Effector memory CD8-positive, alpha-beta T cell (primary cell): ENCODE results near the gene LYST.
"Not testable (repeated sequence)": the region's sequence is repeated elsewhere in the genome, so short reads cannot be mapped to it uniquely, and the experiment has no call there.

Experiments used
- ATAC-seq: fragments of 150-1000 bp; cut with Tn5 transposase; replicated peaks from 2 replicates; pipeline ENCODE4 v1.10.0; 2021; ENCODE audit warnings: mild to moderate bottlenecking, moderate library complexity
- DNase-seq, 3 experiments: peaks; one replicate each; pipeline ENCODE4 v3.0.0; 2021
- H3K27ac Mint-ChIP-seq, 2 donors: one replicate each; pipeline ENCODE4 v1.8.0; 2022; ENCODE audit warnings: mild to moderate bottlenecking in 2 of 2, mixed read lengths in 2 of 2, moderate library complexity in 2 of 2
- H3K27me3 Mint-ChIP-seq, 2 donors: one replicate each; pipeline ENCODE4 v1.8.0; 2022; ENCODE audit warnings: mixed read lengths in 2 of 2
- H3K36me3 Mint-ChIP-seq: one replicate; pipeline ENCODE4 v1.8.0; 2022; ENCODE audit warnings: mild to moderate bottlenecking, moderate library complexity, mixed read lengths; ENCODE audit not compliant: insufficient read depth
- H3K4me1 Mint-ChIP-seq, 2 donors: one replicate each; pipeline ENCODE4 v1.8.0; 2022; ENCODE audit warnings: low read depth in 2 of 2, mixed read lengths in 2 of 2
- H3K4me3 Mint-ChIP-seq, 2 donors: one replicate each; pipeline ENCODE4 v1.8.0; 2022; ENCODE audit warnings: mild to moderate bottlenecking in 2 of 2, mixed read lengths in 2 of 2, moderate library complexity in 2 of 2
- H3K9me3 Mint-ChIP-seq, 2 donors: one replicate each; pipeline ENCODE4 v1.8.0; 2022; ENCODE audit warnings: mixed read lengths in 2 of 2

The LYST gene

DNA sequence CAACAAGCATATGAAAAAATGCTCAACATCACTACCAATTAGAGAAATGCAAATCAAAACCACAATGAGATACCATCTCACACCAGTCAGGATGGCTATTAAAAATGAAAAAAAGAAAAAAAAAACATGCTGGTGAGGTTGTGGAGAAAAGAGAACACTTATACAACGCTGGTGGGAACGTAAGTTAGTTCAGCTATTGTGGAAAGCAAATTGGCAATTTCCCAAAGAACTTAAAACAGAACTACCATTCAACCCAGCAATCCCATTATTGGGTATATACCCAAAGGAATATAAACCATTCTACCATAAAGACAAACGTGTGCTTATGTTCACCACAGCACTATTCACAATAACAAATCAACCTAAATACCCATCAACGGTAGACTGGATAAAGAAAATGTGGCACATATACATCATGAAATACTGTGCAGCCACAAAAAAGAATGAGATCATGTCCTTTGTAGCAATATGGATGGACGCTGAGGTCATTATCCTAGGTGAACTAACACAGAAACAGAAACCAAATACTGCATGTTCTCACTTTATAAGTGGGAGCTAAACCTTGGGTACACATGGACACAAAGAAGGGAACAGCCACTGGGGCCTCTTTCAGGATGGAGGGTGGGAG lies 49.5 kb downstream of the LYST start:
- ATAC-seq = peak; percentile 26

DNA sequence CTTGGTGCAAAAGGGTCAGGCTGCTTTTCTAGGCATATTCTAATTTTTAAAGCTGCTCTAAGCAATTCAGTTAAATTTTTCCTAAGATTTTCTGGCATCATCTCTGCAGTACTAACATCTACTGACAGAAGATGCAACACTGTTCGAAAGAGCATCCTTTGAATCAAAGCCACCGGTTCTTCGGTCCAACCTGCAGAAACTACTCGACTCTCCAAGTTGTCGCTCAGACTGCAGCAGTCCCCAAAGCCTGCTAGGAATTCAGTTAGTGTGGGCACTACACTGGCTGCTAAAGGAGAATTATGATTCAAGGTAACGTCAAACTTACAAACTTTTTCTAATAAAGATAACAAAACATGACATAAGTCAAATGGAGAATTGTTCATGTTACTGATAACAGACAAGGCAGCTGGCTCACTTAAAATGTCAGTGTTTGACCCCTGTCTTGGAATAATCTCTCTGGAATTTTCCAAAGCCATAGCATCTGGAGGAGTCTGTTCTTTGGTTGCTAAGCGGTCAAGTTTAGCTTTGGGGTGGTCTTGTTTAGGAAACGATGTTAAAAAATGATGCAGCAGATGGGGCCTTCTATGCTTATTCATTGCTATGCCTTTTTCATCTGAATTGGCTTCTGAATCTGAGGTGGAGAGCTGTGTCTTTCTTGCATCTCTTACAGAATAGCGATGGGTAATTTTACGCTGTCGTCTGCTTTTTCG lies 56.9 kb downstream of the LYST start:
- Mint-ChIP-seq H3K4me1 (peaks cover 0 to 9% of the 10 kb centered on the region in 2 donors), H3K4me3 (no peak overlapping the region), H3K27ac (no peak overlapping the region), H3K27me3 (no peaks in the 10 kb centered on the region), H3K9me3 (no peaks in the 10 kb centered on the region), H3K36me3 (peaks cover 23% of the 10 kb centered on the region)
- DNase-seq (no peak), ATAC-seq (no peak)

More for the DNA sequence above, 49.5 kb downstream of the LYST start:
- no peaks in the 10 kb centered on the region for H3K27me3 Mint-ChIP-seq
- no peaks in the 10 kb centered on the region for H3K9me3 Mint-ChIP-seq
- peaks cover 8% of the 10 kb centered on the region for H3K36me3 Mint-ChIP-seq
- H3K27ac Mint-ChIP-seq = peak overlapping the region; percentile 34 to 59
- peaks cover 9 to 27% of the 10 kb centered on the region in 2 donors for H3K4me1 Mint-ChIP-seq
- H3K4me3 Mint-ChIP-seq = no peak overlapping the region
- no peak for DNase-seq

DNA sequence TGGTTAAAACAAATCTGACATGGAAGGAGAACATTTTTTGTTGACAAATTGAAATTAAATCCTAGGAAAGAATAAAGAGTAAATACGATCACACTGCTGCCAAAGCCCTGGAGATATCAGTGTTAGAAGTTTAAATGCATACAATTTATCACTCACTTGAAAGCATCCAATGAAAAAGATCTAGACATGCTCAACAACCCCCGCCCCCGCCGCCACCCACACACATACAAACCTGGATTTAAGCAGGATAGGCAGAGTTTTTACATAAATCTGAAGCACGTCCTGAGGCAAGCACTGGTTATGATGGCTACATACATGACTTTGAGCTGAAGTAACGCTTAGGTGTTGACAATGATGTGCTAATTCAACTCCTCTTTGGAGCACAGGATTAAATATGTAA lies 58.5 kb downstream of the LYST start:
- Mint-ChIP-seq H3K4me3 (no peak overlapping the region), H3K27me3 (no peaks in the 10 kb centered on the region), H3K36me3 (peaks cover 24% of the 10 kb centered on the region), H3K27ac (no peak overlapping the region), H3K4me1 (peaks cover 0 to 9% of the 10 kb centered on the region in 2 donors), H3K9me3 (no peaks in the 10 kb centered on the region)
- no peak for DNase-seq
- ATAC-seq = no peak

DNA sequence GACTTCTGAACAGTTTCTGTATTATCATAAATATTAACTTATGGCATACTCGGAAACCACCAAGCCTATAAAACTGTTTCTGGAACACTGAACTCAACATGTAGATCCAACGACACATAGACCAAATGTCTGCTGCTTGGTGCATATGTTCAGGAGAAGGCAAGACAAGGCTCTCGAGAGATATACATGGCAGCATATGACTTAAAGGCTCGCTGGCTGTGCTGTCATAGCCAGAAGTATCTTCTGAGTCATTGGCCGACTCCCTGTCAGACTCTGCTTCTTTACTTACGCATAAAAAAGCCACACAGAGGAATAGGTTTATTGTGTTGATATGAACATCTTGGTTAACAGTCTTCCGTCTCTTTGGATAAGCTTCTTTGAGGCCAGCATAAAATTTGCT lies 60.6 kb downstream of the LYST start:
- H3K27me3 Mint-ChIP-seq = no peaks in the 10 kb centered on the region
- no peaks in the 10 kb centered on the region for H3K9me3 Mint-ChIP-seq
- no peak overlapping the region for H3K4me3 Mint-ChIP-seq
- peaks cover 0 to 15% of the 10 kb centered on the region in 2 donors for H3K4me1 Mint-ChIP-seq
- DNase-seq = no peak
- peaks cover 16% of the 10 kb centered on the region for H3K36me3 Mint-ChIP-seq
- ATAC-seq = no peak
- peak overlapping the region in 1 of 2 donors; percentile 39 for H3K27ac Mint-ChIP-seq

DNA sequence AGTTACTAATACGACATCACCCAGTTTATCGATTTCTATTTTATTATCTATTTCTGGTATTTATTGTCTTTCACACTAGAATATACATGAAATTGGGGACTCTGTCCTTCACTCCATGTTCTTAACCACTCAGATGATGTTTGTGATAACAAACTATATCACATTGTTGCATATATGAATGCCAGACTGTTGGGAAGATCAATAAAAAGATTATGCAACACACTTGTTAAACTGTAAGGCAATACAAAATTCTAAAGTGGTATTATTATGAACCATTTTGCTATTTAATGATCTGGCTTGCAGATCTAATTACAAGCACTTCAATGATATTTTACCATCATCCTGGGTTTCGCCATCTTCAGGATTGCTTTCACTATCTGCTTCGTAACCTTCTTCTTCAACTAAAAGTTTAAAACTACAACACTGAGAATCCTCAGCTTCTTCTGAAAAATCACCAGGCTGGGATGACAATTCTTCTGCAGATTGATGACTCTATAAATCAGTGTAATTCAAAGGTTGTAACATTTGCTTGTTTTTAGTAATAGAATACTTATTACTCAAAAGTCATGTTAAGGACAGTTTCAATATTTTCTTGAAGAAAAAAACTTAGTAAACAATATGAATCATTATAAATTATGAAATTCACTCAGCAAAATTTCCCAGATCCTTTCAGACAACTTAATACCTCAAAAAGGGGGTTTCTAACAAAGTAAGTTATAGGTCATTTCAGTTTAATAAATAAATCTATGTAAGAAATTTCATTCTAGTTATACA lies 63.9 kb downstream of the LYST start:
- ATAC-seq (no peak), DNase-seq (no peak)
- peaks cover 0 to 12% of the 10 kb centered on the region in 2 donors for H3K4me1 Mint-ChIP-seq
- H3K9me3 Mint-ChIP-seq = no peaks in the 10 kb centered on the region
- no peaks in the 10 kb centered on the region for H3K27me3 Mint-ChIP-seq
- peaks cover 32% of the 10 kb centered on the region for H3K36me3 Mint-ChIP-seq
- no peak overlapping the region for H3K4me3 Mint-ChIP-seq
- peak overlapping the region in 1 of 2 donors; percentile 64 for H3K27ac Mint-ChIP-seq

DNA sequence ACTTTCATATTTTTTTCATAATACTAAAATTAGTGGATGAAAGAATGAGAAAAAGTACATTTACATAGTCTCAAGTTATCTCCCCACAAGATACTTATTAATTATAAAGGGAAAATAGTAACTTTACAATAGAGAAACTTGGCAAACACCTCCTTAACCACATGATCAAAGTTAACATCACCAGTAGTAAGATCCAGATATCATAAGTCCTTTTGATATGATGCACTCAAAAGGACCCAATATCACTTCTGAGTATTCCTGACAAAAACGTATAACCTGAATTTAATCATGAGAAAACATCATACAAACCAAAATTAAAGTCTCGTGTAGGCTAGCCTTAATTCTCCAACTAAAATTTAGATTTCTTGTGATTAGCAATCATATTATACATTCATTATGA lies 67.4 kb downstream of the LYST start:
- H3K36me3 Mint-ChIP-seq = peaks cover 28% of the 10 kb centered on the region

DNA sequence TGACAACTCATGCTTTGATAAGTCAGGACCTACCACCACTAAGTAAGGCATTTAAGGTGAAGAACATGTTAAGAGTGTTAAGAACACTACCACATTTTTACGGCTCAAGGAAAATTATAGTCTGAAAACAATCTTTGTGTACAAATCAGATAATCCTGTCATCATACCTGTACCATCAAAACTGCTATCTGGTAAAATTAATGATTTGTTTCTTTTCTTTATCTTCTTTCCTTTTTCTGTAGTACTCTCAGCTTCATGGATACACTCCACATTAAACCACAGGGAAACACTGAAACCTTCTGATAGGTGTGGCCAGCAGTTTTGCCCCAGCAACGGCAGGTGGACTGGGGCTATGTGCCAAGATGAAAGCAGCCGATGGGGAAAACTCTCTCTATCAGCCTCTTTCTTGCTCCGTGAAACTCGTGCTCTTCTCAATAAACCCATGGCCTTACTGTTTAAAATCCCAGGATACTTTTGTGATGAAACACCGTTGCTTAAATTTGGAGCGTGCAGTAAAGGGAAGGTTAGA lies 75.1 kb downstream of the LYST start:
- H3K36me3 Mint-ChIP-seq = peaks cover 53% of the 10 kb centered on the region
- no peak for ATAC-seq
- no peak for DNase-seq
- no peak overlapping the region for H3K4me3 Mint-ChIP-seq
- H3K9me3 Mint-ChIP-seq = no peaks in the 10 kb centered on the region
- no peak overlapping the region for H3K27ac Mint-ChIP-seq
- H3K4me1 Mint-ChIP-seq = peaks cover 0 to 2% of the 10 kb centered on the region in 2 donors
- H3K27me3 Mint-ChIP-seq = no peaks in the 10 kb centered on the region

More for the DNA sequence above, 67.4 kb downstream of the LYST start:
- no peak for ATAC-seq
- H3K4me3 Mint-ChIP-seq = no peak overlapping the region
- peak overlapping the region in 1 of 2 donors; percentile 56 for H3K27ac Mint-ChIP-seq
- peaks cover 5 to 6% of the 10 kb centered on the region in 2 donors for H3K4me1 Mint-ChIP-seq
- H3K9me3 Mint-ChIP-seq = no peaks in the 10 kb centered on the region
- no peaks in the 10 kb centered on the region for H3K27me3 Mint-ChIP-seq
- DNase-seq = no peak

DNA sequence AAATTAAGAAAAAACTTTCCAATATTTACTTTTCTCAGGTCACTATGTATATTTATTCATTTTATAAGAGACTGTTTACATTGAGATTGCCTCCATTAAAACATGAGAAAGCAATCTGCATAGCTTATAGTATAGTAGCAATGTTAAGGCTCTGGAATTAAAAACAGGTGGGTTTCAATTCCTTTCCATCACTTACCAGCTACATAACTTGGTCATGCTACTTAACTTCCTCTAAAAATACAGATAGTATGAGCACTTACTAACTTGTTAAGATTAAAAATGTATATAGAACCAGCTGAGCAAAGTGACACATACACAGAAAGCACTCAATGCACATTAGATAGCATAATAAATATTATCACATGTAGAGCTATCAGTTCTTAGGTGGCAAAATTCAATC lies 76.6 kb downstream of the LYST start:
- peaks cover 51% of the 10 kb centered on the region for H3K36me3 Mint-ChIP-seq
- H3K4me3 Mint-ChIP-seq = no peak overlapping the region
- H3K4me1 Mint-ChIP-seq = peaks cover under 1 to 2% of the 10 kb centered on the region in 2 donors
- H3K9me3 Mint-ChIP-seq = no peaks in the 10 kb centered on the region
- H3K27me3 Mint-ChIP-seq = no peaks in the 10 kb centered on the region
- DNase-seq (no peak), ATAC-seq (no peak)
- peak overlapping the region in 1 of 2 donors; percentile 42 for H3K27ac Mint-ChIP-seq

DNA sequence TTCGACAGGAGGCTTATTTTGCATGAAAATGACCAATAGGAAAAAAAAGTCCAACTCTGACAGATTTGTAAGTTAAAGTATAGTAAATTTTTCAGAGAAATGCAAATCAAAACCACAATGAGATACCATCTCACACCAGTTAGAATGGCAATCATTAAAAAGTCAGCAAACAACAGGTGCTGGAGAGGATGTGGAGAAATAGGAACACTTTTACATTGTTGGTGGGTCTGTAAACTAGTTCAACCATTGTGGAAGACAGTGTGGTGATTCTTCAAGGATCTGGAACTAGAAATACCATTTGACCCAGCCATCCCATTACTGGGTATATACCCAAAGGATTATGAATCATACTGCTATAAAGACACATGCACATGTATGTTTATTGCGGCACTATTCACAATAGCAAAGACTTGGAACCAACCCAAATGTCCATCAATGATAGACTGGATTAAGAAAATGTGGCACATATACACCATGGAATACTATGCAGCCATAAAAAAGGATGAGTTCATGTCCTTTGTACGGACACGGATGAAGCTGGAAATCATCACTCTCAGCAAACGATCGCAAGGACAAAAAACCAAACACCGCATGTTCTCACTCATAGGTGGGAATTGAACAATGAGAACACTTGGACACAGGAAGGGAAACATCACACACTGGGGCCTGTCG lies 80.3 kb downstream of the LYST start:
- H3K36me3 Mint-ChIP-seq = peaks cover 34% of the 10 kb centered on the region
- H3K4me1 Mint-ChIP-seq, H3K27me3 Mint-ChIP-seq, ATAC-seq, H3K4me3 Mint-ChIP-seq, H3K9me3 Mint-ChIP-seq, DNase-seq, H3K27ac Mint-ChIP-seq: not testable (repeated sequence)

DNA sequence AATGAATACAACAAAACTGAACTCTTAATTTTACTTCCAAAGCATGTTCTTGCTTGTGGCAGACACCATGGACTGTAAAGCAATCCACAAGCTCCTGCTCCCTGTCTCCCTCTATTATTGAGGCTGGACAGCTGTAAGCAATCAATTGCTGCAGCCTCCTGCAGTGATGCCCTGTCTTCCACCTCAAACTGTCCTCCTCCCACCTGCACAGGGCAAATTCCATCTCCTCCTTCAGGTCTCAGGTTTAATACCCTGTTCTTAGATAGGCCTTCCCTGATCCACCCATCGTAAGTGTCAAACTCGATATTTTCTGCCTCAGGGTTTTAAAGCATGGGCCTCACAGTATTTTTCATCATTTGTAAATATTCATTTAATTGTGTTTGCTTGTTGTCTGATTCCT lies 81.8 kb downstream of the LYST start:
- Mint-ChIP-seq H3K27me3 (no peaks in the 10 kb centered on the region), H3K9me3 (no peaks in the 10 kb centered on the region), H3K36me3 (peaks cover 33% of the 10 kb centered on the region), H3K27ac (peak overlapping the region in 1 of 2 donors; percentile 5), H3K4me1 (peaks cover 0 to 3% of the 10 kb centered on the region in 2 donors), H3K4me3 (no peak overlapping the region)
- no peak for DNase-seq
- ATAC-seq = no peak

DNA sequence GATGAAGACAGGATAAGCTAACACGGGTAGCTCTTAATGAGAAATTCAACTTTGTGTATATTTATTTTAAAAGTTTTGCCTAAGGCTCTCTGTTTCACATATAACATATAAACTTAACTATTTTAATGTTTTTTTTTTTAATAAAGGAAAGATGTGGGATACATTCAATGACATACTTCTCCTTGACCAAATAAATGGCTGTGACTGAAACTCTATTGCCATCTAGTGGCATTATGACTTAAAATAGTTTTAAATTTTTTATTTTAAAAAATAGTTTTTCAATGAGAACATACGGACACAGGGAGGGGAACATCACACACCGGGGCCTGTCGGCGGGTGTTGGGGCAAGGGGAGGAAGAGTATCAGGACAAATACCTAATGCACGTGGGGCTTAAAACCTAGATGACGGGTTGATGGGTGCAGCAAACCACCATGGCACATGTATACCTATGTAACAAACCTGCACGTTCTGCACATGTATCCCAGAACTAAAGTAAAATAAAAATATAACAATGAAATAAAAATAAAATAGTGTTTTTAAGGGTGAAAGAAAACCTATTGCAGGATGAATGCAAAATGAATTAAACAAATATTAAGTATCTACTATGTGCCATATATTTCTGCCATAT lies 83.4 kb downstream of the LYST start:
- DNase-seq = no peak

DNA sequence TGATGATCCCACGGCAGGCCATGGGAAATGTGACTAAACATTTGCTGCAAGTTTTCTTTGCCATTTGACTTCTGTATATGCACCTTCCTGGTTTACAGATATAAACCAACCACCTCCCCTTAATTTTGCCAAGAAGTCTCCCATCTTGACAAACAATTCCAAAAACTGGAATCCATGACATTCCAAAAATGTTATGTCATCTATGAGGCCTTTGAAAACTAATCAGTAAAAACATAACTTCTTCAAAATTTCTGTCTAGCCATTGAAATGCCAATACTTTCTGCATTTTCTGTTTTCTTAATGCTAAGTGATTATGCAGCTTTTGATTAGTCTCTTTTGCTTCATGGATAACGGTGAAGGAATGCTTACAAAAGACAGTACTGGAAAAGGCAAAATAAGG lies 84.1 kb downstream of the LYST start:
- H3K27me3 Mint-ChIP-seq = no peaks in the 10 kb centered on the region
- no peak overlapping the region for H3K27ac Mint-ChIP-seq
- DNase-seq (no peak), ATAC-seq (no peak)
- no peaks in the 10 kb centered on the region for H3K9me3 Mint-ChIP-seq
- H3K4me1 Mint-ChIP-seq = peaks cover 0 to 3% of the 10 kb centered on the region in 2 donors
- H3K36me3 Mint-ChIP-seq = peaks cover 27% of the 10 kb centered on the region
- no peak overlapping the region for H3K4me3 Mint-ChIP-seq

More for the DNA sequence above, 83.4 kb downstream of the LYST start:
- peaks cover 0 to 3% of the 10 kb centered on the region in 2 donors for H3K4me1 Mint-ChIP-seq
- H3K36me3 Mint-ChIP-seq = peaks cover 28% of the 10 kb centered on the region
- no peaks in the 10 kb centered on the region for H3K9me3 Mint-ChIP-seq
- H3K27ac Mint-ChIP-seq = peak overlapping the region in 1 of 2 donors; percentile 35
- H3K27me3 Mint-ChIP-seq = no peaks in the 10 kb centered on the region
- H3K4me3 Mint-ChIP-seq = no peak overlapping the region
- ATAC-seq = no peak

DNA sequence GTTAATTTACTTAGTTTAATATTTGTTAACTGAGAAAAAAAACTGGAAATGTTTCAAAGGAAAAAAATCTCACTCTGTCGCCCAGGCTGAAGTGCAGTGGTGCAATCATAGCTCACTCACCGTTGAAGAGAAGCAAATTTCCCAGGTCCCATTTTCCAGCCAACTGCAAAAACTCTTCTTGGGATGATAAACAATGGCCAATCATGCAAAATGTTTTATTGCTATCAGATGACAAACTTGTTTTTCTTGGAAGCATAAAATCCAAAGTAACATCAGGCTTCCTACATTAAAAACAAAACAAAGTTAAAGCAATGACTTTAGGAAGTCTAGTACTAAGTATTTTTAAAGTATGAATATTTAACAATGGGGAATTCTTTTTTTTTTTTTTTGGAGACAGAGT lies 84.9 kb downstream of the LYST start:
- Mint-ChIP-seq H3K27me3 (no peaks in the 10 kb centered on the region), H3K36me3 (peaks cover 27% of the 10 kb centered on the region), H3K4me3 (no peak overlapping the region), H3K9me3 (no peaks in the 10 kb centered on the region), H3K4me1 (peaks cover 0 to 3% of the 10 kb centered on the region in 2 donors), H3K27ac (no peak overlapping the region)
- ATAC-seq = no peak
- no peak for DNase-seq
